NT2/D1 (cell line): ENCODE measurements around the gene MAP1LC3A.

Experiments used
- SUZ12 ChIP-seq: IDR thresholded peaks from 2 replicates; pipeline ENCODE4 v1.6.1; 2011; ENCODE audit not compliant: insufficient read length, insufficient read depth; ENCODE audit errors: extremely low read depth
- YY1 ChIP-seq: IDR thresholded peaks from 2 replicates; pipeline ENCODE4 v1.6.1; 2011; ENCODE audit not compliant: insufficient read length, insufficient read depth

DNA sequence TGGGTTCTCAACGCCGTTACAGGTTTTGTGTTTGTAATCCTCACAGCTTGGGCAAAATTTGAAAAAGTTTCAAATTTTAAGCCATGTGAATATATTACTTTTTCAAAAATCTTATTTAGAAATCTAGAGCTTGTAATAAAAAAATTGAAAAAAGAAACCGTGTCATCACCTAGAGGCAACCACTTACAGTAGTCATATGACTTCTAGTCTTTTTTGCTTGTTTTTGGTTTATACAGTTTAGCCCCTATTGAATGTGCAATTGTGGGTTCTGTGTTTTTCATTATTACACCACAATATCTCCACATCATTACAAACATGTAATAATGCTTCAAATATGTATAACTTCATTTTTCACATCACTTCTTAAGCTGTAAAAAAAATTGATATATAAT is 41.4 kb upstream of the MAP1LC3A start:
- TF ChIP-seq SUZ12 (no peak), YY1 (no peak)
